T1000 (cell line): ENCODE results near the gene LARGE1.
A peak's percentile ranks its signal among the peaks of the same experiment; 100 is the strongest.

Experiments used
- DNase-seq: peaks from one replicate; lab custom pipeline; 2025; ENCODE audit warnings: mixed read lengths; lab: John Stamatoyannopoulos, UW

Gene LARGE1

DNA sequence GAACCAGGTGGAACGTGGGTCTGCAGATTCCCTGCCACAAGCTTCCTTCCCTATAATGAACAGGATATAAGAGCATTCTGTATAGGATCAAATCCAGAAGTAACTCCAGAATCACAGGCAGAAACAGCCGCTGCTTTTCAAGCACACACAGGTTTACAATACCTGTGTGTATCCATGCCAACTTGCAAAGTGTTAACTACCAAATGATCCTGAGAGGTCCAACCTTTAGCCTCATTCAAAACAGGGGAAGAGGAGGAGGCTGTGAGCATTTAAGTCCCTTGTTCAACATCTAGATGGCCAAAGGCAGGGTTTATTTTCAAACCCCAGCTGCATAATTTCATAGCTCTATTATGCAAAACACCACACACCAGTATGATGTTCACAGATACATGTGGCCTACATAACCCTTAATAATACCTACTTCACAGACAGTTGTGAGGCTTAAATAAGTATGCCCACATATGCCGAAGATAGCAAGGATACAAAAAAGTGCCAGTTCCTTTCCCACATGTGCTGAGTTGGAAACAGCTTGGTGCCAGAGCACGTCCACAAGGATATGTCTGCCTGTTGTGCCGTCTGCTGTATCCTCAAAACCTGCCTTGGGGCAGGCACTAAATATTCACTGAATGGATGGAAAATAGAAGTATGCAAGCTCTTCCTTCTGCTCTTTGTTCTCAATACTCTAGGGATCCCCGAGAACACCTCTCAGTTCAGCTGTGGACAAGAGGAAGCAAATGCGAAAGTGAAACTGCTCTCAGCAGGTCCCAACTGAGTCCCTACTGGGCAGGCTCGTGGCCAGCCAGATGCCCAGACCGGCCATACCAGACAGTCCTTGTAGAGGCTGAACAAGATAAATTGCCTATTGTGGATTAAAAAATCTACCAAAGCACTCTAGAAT, 66.8 kb downstream of the LARGE1 start:
- DNase-seq: peak; percentile 4

DNA sequence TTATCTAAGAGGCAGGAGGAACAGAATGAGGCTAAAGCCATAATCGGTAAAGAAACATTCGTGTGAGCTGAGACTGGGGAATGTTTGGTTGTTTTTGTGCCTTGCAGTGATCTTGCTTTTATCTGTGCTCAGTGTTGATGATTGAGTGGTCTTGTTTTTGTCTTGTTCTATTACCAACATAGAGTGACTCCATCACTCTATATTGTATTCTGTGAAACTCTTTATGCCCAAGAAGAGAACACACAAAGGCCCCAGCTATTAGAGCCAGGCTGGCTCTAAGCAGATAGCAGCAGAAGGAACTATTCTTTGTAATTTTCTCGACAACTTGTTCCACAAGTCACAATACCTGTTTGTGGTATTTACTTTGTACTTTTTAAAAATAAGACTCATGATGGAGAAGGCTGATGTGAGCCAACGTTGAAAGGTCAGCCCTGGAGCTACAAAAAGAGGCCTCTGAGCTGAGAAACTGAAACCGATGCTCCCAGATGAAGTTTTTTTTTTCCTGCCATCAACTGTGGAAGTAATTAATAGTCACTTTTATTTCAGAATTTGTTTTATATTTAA, 68.4 kb downstream of the LARGE1 start:
- DNase-seq: no peak

DNA sequence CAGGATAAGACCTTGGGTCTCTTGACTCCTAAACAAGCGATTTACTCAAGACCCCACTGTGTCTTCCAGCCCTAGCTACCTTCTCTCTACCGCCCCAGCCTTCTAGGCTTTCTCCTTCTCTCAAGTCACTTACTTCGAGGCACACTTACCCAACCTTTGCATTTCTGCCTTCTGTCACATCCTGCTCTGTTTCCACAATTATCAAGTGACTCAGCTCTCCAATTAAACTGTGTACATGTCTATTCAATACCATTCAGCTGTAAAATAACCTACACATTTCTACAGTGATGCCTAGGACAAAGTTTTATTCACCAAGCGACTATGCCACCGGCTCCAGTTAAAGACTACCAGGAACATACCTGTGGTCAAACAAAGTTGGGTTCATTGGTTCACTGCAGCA, 69.0 kb downstream of the LARGE1 start:
- no peak for DNase-seq

DNA sequence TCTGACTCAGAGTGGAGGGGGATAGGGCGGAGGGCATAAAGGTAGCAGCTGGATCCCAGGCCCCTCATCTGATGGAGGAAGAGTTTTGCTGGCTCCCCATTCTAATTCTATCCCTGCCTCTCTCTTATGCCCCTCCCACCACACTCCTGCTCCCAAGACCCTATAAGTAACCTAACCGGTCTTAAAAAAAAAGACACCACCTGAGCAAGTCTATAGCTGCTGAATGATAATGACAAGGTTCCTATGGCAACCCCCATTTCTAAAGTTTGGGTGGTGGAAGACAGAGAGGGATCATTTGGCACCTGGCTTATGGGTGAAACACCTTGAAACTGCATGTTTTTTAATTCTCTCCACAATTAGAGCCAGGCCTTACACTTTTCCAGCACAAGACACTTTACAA, 69.6 kb downstream of the LARGE1 start:
- DNase-seq: no peak

DNA sequence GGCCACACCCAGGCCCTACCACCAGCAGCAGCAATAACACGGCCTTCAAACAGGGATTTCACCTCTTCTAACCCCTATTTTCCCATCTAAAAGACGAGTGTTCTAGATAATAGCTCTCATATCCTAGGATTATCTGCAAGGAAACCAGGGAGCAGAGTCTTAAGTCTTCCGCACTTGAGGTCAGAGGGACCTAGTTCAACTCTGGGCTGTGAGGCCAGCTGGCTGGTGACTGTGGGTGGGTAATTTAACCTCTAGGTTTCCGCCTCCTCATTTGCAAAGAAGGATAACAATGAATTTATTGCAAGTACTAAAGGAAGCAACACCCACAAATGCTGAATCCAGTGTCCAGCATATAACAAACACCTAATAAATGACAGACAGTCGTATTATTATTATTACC, 70.1 kb downstream of the LARGE1 start:
- DNase-seq: no peak

DNA sequence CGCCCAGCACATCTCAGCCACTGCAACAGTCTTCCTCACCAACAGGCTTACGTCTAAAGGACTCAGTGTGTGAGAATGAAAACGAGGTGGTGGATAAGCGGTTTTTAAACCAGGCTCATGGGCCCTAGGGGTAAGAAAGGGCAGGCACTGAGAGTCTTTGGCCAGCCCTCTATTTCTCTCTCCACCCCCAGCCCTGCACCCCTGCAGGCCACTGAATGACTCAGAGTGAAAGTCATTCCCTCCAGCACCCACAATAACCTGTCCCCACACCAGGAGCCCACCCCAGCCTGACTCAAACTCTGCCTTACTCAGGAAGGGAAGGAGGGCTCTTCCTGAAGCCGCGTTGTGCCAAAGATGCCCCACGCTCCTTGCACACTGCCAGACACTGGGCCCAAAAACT, 72.0 kb downstream of the LARGE1 start:
- peak; percentile 25 for DNase-seq

DNA sequence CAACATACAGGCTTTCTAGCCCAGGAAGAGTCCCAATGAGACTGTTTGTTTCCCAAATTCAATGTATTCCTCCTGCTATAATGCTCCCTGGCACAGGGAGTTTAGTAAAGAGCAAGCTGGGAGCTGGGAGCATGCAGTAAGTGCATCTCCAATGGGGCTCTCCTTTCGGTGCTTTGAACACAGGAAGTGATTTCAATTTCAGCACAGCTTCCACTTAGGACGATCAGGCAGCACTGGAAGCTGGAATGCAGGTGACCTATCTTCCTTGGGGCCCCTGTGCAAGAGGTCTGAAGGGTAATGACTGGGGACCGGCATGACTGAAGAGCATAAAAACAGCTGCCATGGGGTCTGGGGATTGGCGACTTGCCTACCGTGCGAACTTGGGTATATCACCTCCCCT, 76.0 kb downstream of the LARGE1 start:
- DNase-seq: no peak

DNA sequence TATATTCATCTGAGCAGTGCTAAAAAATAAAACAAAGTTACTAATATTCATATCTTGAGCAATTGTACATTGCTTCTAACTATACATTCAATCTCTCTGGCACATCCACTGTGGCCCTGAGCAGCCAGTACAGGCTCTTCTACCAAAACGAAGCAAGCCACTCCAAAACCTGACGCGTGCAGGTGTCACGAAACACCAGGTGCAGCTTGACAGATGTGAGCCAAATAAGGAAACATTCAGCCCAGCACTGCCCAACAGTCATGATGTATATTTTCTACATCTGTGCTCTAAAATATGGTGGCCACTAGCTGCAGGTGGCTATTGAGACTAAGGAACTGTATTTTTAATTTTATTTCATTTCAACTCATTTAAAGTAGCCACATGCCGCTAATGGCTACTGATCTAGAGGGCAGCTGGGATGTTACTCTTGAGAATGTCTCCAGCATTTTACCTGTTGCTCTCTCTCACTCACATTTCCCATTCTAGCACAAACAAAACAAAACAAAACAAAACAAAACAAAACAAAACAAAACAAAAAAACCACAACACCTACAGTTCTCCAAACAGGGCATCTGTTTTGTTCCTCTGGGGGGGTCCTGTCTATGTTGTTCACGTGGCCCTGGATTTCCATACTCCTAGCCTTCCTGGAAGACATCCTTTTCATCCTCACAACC, 77.7 kb downstream of the LARGE1 start:
- DNase-seq: no peak

DNA sequence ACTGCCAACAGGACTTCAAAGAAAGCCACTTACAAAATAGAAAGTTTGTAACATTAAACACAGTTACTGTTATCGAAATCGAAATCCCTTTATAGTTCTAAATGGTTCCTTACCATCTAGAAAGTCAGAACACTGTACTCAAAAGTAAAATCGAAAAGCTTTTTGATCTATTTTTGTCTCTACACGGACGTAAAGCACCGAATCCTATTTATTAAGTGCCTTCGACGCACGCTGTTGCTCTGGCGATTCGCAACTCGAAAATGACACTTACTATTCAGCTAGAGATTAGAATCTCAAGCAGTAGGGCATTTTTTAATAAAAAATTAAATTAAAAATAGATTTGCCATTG, 78.3 kb downstream of the LARGE1 start:
- DNase-seq: no peak

DNA sequence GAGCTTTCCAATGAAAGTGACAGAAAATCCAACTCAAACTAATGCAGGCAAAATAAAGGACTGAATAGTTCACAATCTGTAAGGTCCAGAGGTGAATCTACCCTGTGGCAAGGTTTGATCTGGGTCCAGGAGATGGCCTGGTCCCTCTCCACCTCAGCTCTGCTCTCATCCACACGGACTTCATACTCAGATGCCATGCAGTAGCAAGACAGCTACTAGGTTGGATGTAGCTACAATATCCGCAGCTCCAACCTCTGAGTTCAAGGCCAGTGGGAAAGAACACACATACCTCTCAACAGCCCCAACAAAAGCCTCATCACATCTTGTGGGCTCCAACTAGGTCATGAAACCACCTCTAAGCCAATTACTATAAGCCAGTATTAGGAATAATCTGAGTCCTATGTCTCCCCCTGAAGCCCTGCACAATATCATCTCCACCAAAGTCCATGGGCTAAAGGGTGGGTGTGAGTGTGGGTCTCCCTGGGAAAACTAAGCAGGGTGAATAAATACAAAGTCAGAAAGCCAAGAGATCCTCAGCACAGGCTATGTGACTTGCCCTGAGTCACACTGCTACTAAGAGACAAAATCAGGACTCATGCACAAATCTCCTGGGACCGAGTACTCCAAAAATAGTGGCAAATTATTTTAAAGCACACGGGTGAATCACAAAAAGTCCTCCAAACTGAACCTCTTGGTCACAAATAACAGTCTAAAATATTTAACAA, 78.8 kb downstream of the LARGE1 start:
- DNase-seq: no peak

DNA sequence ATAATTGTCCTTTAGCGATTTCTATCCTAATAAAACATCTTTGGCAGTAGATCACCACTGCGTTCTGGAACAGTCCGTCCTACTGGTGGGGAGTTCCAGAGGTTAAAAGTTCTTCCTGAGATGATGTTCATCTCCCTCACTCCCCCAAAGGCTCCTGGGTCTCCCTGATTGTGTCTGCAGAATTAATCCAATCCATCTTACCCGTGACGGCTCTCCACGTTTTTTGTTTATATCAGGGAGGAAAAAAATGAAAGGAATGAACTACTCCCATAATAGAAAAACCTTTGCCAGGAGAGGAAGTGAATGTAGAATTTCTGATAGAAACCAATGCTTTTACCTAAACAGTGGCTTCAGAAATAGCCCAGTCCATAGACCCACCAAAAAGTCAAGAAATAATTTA, 81.6 kb downstream of the LARGE1 start:
- no peak for DNase-seq

DNA sequence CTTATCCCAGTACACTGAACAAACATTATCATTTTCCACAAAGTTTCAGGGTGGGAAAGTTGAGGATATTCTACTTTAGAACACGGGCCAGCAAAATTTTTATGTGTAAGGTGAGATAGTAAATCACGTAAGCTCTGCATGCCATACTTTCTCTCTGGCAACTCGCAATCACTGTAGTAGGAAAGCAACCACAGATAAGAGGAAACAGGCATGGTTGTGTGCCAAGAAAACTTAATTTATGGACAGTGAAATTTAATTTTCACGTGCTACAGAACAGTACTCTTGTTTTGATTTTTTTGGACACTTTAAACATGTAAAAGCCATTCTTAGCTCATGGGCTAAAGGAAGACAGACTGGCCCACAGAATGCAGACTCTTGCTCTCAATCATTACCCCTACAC, 82.5 kb downstream of the LARGE1 start:
- no peak for DNase-seq

DNA sequence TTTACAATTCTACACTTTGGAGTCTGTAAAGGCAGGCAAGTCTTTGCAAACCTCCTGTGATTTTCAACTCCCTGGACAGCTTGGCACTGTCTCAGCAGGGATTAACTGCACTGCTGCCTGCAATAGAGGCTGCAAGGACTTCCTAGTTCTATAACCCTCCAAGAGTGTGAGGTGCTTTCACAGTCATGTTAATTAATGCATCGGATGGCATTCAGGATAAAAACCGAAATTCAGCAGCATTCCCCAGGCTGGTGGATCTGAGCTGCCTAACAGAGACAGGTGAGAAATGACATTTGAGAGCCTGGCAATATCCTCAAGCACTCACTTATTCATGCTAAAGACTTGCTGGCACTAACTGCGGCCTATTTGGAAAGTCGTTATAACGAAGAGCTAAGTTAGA, 85.0 kb downstream of the LARGE1 start:
- no peak for DNase-seq

DNA sequence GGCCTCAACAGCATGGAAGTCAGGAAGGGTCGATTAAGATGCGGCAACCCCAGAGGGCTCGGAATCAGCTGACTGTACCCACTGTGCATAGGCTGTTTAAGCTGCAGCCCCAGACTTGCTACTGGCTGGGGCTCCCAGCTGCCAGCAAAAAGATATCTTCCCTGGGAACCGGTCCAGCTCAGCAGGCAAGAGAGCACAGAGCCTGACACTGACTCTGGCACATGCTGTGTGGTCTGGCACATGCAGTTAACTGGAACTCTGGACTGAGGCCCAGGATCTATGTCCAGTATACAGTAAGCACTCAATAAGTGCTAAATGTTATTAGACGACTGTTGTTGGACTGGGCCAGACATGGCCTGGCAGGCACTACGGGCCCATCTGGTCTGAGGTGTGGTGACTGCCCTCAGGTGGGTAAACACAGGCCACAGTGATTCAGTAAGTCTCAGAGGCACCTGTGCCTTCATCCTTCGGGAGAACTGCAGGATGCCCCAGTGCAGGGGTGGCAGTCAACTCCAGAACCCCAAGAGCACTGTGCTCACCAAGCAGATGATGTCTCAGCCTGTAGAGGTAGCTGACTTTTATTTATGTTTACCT, 87.6 kb downstream of the LARGE1 start:
- no peak for DNase-seq

DNA sequence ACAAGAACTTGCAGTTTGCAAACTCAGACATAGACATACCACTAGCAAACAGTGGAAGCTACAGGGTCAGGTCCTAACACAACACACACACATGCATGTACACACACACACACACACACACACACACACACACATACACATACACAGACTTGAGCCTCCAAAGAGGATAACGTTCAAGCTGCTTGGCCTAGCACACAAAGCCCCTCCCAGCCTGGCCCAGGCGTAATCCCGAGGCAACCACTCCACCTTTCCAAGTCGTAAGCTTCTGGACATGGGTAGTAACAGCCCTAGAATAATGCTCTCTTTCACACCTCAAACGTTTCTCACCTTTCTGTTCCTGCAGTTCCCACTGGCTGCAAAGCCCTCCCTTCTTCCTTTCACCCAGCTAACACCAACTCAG, 88.6 kb downstream of the LARGE1 start:
- no peak for DNase-seq

DNA sequence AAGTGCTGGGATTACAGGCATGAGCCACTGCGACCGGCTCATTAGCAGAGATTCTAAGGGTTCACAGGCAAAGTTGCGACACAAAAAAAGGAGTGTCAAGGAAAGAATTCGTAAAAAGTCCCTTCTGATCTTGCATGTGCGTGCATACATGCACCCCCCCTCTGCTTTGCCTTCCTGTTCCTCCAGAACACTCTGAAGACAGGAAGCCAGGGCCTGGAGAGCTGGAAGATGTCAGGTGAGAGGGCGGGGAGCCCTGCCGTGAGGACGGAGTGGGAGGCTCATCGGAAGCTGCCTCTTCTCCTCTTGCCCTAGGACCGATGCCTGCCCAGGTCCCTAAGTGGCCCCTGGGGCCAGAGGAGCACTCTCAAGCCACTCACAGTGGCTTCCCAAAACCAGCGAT, 89.1 kb downstream of the LARGE1 start:
- DNase-seq: no peak

DNA sequence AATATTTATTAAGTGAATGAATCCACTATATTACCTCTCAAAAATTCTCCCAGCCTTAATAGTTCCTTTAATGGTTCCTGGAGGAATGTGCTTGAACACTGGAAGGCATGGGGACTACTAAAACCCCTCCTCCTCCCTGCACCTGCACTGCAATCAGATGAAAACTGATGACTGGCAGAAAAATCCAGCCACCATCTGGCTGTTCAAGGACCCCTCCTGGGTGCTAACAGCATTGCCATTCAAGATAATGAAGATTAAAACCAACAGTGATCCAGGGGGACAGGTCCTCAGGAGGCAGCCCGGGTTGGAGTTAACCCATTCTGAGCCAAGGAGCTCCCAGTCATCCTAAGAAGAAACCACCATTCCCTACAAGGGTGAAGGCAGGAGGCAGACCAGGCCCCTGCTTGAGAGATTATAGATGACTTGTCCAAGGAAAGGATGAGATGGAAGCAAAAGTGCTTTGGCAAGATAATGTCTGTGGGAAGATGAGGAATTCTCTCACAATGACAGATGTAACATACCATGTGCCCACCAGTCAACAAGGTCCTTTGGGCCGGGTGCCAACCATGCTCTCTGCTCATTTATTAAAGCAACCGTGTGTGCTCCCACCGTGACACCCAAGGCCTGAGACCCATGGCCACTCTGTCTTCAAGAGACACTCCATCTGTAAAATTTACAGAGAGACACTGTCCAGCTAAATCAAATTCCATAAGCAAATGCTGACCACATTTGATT, 90.6 kb downstream of the LARGE1 start:
- no peak for DNase-seq

DNA sequence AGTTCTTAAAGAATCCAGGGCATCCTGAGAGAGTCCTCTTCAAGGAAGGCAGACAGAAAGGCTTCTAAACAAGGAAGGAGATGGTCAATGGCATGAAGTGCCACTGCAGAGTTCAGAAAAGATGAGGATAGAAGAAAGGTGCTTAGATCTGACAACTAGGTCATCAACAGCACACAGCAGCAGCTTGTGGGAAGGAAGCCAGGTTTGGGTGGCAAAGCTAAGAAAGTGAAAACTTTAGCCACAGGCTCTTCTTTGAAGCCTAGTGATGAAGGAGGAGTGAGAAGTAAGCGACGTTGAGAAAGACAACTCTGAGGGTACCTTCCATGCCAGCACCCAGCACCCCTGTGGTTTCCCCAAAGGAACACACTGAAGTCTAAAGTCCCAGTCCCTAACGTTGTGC, 92.0 kb downstream of the LARGE1 start:
- DNase-seq: no peak

DNA sequence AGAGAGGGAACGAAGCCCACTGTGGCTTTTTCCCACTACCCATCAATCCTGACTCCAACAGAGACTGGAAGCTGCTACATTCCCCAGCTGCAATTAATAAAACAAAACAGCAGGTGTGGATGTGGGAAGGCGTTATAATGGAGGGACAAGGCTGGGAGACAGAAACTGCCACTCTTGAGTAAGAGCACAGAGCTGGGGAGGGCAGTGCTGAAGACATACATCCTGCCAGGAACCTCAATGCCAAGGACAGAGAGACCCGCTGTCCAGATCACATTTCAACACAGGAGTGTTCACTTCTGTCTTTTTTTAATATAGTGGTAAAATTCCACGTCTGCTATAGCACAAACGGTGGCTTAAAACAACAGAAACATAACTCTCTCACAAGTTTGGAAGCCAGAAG, 94.5 kb downstream of the LARGE1 start:
- no peak for DNase-seq

DNA sequence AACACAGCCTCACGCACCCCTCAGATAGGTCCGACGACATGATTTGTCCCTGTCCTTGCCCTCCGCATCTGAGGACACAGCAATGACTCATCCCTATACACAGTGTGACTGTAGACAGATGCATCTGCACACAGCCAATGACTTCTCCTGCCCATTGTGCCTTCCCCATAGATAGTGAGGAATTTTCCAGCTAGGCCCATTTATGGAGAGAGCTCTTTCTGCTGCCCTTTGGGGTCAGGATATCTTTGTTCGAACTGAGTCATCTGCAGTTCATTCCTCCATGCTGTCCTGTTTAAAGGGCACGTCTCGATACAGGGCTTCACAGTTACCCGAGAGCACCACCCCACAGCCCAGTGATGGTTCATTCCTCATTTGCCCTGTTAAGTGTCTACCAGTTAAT, 96.7 kb downstream of the LARGE1 start:
- DNase-seq: no peak

DNA sequence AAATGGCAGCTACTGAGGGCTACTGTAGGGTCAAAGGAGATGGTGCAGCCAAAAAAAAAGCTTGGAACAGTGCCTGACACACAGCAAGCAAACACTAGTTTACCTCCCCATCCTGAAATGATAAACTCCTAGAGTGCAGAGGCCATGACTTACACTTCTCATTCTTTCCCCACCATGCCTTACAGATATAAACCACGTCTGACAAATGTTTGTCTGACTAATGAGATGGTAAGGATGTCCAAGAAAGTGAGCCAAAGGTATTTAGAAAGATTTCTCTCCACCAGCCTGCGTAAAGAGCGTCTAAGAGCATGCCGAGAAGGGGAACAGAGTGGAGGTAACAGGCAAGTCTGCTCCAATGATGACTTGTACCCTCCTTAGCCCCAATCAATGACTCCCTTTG, 99.0 kb downstream of the LARGE1 start:
- no peak for DNase-seq

DNA sequence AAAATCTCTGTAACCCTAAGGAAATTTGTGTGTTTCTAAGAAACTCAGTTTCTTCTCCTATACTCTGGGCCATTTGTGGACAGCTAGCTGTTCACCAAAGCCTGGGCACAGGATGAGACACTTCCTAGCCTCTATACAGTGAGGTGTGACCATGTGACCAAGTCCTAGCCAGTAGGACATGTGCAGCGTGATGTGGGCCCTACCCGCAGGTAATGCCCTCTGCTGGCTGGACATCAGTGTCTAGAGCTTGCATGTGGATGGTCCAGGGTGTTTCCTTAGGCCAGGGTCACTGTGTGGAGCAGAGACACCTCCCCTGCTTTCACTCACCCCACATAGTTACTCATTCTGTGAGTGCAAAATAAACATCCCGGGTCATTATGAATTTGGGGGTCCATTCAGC, 100.5 kb downstream of the LARGE1 start:
- no peak for DNase-seq
